ACHN (cell line): ENCODE results near the gene SECTM1.
"Not testable (repeated sequence)": the region's sequence is repeated elsewhere in the genome, so short reads cannot be mapped to it uniquely, and the experiment has no call there.

Experiments used
- DNase-seq: peaks from one replicate; pipeline ENCODE4 v3.0.0-alpha.2; 2015
- in situ Hi-C: cut with HindIII; loops from 2 replicates; pipeline ENCODE4 v1.10.0; 2017; ENCODE audit warnings: low sequenced_read_pairs, low pct_ligation_motif_present, low pct_unique_long_range_greater_than_20kb

The SECTM1 gene

DNA sequence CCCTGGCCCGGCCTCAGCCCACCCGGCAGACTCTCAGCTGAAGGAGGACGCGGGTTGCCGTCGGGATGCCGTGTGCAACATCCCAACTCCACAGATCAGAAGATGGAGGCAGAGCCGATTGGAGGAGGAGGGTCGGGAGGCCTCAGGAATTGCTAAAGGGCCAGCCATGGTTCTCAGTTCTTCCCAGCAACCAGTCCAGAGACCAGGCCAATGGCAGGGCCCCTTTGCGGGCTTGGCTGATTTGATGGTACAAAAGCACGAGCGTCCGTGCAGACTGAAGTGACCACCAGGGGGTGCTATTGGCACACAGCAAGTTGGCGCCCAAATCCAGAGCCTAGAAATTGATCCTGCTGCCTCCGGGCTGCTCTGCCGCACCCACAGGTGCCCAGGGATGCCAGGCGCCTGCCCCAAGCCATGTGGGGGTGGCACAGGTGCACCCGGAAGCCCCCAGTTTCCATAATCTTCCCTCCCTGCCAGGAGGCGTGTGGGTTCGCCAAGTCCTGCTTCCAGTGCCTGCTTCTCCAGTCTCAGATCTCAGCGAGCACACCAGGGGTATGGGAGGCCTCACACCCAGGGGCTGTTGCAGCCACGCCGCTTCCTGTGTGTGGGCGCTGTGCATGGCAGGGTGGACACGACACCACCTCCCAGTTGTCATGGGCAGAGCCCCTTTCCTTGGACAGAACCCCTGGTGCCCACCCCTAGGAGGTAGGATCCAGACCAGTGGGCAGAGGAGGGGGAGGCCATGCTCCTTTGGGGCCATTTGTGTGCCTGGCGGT, 18.3 kb upstream of the SECTM1 start:
- in situ Hi-C loops, result no loop called here
- peak; percentile 87 for DNase-seq

- in situ Hi-C loops, result no loop called here
These were observed 17.7 kb upstream of the SECTM1 start for GRCh38 chr17:82351254-82351712.

GRCh38 chr17:82350182-82351030, 16.8 kb upstream of the SECTM1 start:
- in situ Hi-C loops, result no loop called here

More at GRCh38 chr17:82351254-82351712, 17.7 kb upstream of the SECTM1 start:
- DNase-seq, result no peak

DNA sequence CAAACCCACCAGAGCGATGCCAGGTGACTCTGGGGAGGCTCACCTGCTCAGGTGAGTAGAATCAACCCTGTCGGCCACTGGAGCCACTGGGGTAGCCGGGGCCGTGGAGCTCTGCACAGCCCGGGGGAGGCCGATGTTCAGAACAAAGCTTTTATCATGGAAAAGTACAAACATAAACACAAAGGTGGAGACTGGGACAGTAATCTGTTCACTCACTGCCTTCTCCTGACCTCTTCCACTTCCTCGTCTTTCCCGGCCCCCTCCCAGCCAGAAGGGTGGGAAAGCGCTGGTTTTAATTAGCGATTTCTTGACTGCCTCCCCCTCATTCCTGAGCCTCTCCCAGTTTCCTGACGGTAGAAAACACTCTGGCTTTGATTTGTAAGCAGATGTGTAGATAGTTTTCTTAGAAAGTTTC, 15.7 kb upstream of the SECTM1 start:
- in situ Hi-C loops, result no loop called here
- DNase-seq, result no peak

More at GRCh38 chr17:82350182-82351030, 16.8 kb upstream of the SECTM1 start:
- DNase-seq, result no peak

DNA sequence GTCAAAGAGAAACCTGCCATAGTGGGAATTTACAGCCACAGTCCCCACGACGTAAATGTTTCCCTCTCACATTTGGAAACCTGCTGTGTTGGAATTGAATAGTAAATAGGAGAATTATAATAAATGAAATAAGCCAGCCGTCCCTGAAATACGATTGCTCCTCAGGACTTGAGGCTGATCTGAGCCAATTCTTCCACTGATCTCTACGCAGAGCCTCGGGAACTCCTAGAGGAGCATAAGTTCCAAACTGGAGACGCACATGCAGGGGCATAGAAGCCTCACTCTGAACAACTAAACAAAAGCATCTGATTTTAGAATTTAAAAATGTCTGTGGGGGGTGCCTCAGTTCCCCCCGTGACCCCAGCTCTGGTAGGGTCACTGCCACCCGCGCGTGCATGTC, 15.3 kb upstream of the SECTM1 start:
- DNase-seq, result no peak
- in situ Hi-C loops, result no loop called here

GRCh38 chr17:82348434-82348833, 14.9 kb upstream of the SECTM1 start:
- DNase-seq, result no peak
- in situ Hi-C loops, result no loop called here

- DNase-seq, in situ Hi-C loops: not testable (repeated sequence)
These were observed 14.4 kb upstream of the SECTM1 start for GRCh38 chr17:82347994-82348393.

DNA sequence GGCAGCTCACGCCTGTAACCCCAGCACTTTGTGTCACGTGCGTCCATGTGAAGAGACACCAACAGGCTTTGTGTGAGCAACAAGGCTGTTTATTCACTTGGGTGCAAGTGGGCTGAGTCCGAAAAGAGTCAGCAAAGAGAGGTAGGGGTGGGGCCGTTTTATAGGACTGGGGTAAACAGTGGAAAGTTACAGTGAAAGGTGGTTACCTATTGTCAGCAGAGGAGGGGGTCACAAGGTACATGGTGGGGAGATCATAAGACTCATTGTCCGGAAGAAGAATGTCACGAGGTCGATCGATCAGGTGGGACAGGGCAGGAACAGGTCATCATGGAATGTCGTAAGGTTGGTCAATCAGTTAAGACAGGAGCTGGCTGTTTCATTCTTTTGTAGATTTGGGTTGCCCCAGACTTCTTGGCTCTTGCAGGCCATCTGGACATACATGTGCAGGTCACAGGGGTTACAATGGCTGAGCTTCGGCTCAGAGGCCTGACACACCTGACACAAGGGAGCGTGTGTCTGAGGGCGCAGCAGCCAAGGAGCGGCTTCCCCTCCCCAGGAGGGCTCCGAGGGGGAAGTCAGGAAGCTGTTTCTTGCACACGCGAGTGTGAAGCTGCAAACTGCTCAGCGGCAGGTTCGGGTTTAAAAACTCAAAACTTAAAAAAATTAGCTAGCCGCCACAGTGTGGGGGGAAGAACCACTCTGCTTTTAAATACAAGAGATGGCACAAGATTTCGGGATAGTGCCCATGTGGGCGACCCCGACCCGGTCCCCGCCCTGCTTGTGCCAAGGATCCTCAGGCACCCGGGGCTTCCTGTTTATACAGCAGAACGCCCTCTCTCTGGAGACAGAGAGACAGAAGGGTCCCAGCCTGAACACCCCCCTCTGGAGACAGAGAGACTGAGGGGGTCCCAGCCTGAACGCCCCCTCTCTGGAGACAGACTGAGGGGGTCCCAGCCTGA, 13.1 kb upstream of the SECTM1 start:
- DNase-seq, result no peak
- in situ Hi-C loops, result no loop called here

- no peak for DNase-seq
- in situ Hi-C loops, result no loop called here
These were observed 11.8 kb upstream of the SECTM1 start for GRCh38 chr17:82345151-82345976.

- no peak for DNase-seq
- in situ Hi-C loops, result no loop called here
These were observed 10.8 kb upstream of the SECTM1 start for GRCh38 chr17:82344175-82344907.

- DNase-seq, result no peak
- in situ Hi-C loops, result no loop called here
These were observed 10.0 kb upstream of the SECTM1 start for GRCh38 chr17:82343560-82343959.

DNA sequence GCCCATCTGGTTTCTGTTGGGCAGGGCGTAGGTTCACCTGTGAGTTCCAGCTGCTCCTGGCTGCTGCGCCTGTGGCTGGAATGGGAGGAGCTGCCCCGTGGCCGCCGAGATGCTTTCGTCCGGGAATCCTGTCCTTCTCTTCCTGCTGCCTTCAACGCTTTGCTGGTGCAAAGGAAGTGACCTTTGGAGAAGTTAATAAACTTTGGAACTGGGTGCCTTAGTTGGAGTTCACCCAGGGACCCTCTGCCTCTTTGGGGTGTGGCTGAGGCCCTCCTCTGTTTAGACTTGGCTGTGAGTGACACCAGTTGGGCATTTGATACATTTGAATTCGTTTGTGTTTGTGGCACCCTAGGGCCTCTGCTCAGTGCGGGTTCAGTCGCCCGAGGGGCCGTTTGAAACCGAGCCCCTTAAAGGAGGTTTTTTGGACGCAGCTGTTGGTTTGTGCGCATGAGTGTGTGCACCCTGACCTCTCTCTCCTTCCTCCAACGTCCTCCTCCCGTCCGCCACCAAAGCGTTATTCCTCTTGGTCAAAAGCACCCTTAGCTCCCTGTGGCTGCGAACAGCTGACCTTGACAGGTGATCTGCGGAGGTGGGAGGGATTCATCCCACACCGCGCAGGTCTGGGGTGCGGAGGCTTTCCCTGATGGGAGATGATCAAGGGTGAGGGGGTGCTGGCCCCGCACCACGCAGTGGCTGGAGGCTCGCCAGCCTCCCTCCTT, 9.0 kb upstream of the SECTM1 start:
- DNase-seq, result no peak
- in situ Hi-C loops, result no loop called here

- DNase-seq, result no peak
- in situ Hi-C loops, result loop anchor here (5.0 kb wide), 1 partner anchor 77 kb away; the partner anchor contains the start of genes HEXD and OGFOD3
These were observed 6.3 kb upstream of the SECTM1 start for GRCh38 chr17:82339634-82340580.

DNA sequence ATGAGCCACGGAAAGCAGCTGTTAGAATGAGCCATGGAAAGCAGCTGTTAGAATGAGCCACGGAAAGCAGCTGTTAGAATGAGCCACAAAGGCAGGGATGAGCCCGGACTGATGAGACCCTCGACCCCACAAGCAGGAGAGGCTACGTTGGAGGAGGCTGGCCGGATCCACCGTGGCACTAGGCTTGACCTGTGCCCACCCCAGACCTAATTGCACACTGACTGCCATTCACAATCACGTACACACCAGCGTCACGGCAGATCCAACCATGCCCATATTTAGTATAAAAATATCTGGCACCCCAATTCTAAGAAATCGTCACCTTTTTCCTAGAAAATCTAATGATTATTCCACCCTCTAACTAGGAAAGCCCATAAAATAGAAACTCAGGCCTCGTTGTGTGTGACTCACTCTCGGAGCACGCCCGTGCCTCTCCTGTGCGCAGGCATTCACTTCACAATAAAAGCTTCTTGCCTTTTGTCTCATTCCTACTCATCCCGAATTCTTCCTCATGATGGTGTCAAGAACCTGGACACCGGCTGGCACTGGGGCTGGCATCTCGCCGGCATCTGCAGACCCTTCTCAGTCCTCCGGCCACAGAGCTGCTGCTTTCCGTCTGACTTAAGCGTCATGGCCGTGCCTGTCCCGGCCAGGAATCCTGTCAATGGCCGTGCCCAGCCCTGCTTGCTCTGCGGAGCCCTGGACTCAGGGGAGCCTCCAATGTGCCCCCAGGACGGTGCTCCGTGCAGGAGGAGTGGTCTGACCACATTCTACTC, 5.5 kb upstream of the SECTM1 start:
- in situ Hi-C loops, result loop anchor here (5.0 kb wide), 1 partner anchor 78 kb away; the partner anchor contains the start of genes HEXD and OGFOD3
- DNase-seq, result peak; percentile 79
